ENCODE results near the gene TSNAX.

DNA sequence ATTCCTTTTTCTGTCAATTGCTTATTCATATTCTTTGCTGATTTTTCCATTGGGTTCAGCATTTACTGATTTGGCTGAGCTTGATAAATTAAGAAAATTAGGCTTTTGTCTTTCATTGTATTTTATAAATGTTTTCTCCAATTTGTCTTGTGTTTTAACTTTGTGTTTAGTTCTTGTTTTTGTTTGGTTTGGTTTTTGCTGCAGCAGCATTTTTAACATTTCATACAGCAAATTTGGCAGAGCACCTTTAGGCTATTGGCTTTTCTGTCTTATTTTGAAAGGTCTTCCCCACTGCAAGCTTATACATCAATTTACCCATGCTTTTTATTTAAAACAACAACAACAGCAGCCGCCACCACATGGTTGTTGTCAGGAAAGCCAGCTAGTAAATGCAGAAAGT is 64.3 kb downstream of the TSNAX start:
- TF ChIP-seq, protein P1, sequence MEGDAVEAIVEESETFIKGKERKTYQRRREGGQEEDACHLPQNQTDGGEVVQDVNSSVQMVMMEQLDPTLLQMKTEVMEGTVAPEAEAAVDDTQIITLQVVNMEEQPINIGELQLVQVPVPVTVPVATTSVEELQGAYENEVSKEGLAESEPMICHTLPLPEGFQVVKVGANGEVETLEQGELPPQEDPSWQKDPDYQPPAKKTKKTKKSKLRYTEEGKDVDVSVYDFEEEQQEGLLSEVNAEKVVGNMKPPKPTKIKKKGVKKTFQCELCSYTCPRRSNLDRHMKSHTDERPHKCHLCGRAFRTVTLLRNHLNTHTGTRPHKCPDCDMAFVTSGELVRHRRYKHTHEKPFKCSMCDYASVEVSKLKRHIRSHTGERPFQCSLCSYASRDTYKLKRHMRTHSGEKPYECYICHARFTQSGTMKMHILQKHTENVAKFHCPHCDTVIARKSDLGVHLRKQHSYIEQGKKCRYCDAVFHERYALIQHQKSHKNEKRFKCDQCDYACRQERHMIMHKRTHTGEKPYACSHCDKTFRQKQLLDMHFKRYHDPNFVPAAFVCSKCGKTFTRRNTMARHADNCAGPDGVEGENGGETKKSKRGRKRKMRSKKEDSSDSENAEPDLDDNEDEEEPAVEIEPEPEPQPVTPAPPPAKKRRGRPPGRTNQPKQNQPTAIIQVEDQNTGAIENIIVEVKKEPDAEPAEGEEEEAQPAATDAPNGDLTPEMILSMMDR (IDR thresholded peaks at IDR 0.05): no peak
- TF ChIP-seq POLR2AphosphoS5 (IDR thresholded peaks at IDR 0.05; ENCODE audit: low read depth, low read length) (no peak), TCF12 (IDR thresholded peaks at IDR 0.05) (no peak)
